LNCaP clone FGC (cell line): ENCODE measurements around the gene LTBP1.

Source experiments
- DNase-seq: peaks from one replicate; pipeline ENCODE4 v3.0.0-alpha.2; 2011; ENCODE audit warnings: low read depth
- H3K4me3 ChIP-seq: 2 replicates; pipeline ENCODE4 v1.5.1; 2011; ENCODE audit warnings: mild to moderate bottlenecking, low read depth, low read length, control low read depth
- CTCF ChIP-seq: IDR thresholded peaks from 2 replicates; pipeline ENCODE4 v1.5.1; 2012; ENCODE audit warnings: mild to moderate bottlenecking; ENCODE audit not compliant: control insufficient read depth, insufficient read depth; ENCODE audit errors: extremely low read depth

Gene LTBP1

GRCh38 chr2:33073018-33073417 is 126.3 kb downstream of the LTBP1 start:
- no peak overlapping the region for H3K4me3 ChIP-seq
- TF ChIP-seq CTCF, result no peak
- DNase-seq, result no peak

GRCh38 chr2:33074197-33074596 is 127.4 kb downstream of the LTBP1 start:
- H3K4me3 ChIP-seq, result no peak overlapping the region
- DNase-seq, result no peak
- TF ChIP-seq CTCF, result no peak

- DNase-seq, result no peak
- H3K4me3 ChIP-seq, result no peak overlapping the region
- TF ChIP-seq CTCF, result no peak
Measured at GRCh38 chr2:33077311-33077710, 130.6 kb downstream of the LTBP1 start.

GRCh38 chr2:33077844-33078243 is 131.1 kb downstream of the LTBP1 start:
- no peak for DNase-seq
- TF ChIP-seq CTCF, result no peak

GRCh38 chr2:33081691-33082090 is 134.9 kb downstream of the LTBP1 start:
- TF ChIP-seq CTCF, result no peak
- no peak for DNase-seq
- no peak overlapping the region for H3K4me3 ChIP-seq

More at GRCh38 chr2:33077844-33078243, 131.1 kb downstream of the LTBP1 start:
- H3K4me3 ChIP-seq, result no peak overlapping the region

GRCh38 chr2:33083699-33084387 is 137.1 kb downstream of the LTBP1 start:
- DNase-seq, result no peak
- H3K4me3 ChIP-seq, result no peak overlapping the region
- no peak for TF ChIP-seq CTCF

GRCh38 chr2:33084433-33084832 is 137.7 kb downstream of the LTBP1 start:
- no peak for DNase-seq
- no peak for TF ChIP-seq CTCF
- no peak overlapping the region for H3K4me3 ChIP-seq
